GM13976 (cell line): ENCODE results near the gene HOXA1.

Experiments used
- DNase-seq: peaks from one replicate; pipeline ENCODE4 v3.0.0; 2012; ENCODE audit warnings: low spot score
- in situ Hi-C: fragments of 300-500 bp; cut with MboI; formaldehyde crosslinking; loops from one replicate; pipeline ENCODE4 v1.12.0; 2022; ENCODE audit warnings: low sequenced_read_pairs, mixed read lengths, inconsistent platforms; ENCODE audit not compliant: unreplicated experiment
- TF ChIP-seq, protein P1 (sequence below): IDR thresholded peaks from 2 replicates; pipeline ENCODE4 v1.5.1; 2012; ENCODE audit warnings: borderline replicate concordance, mild to moderate bottlenecking; ENCODE audit not compliant: insufficient read depth; ENCODE audit errors: extremely low read depth, missing control alignments, control extremely low read depth

The HOXA1 gene

DNA sequence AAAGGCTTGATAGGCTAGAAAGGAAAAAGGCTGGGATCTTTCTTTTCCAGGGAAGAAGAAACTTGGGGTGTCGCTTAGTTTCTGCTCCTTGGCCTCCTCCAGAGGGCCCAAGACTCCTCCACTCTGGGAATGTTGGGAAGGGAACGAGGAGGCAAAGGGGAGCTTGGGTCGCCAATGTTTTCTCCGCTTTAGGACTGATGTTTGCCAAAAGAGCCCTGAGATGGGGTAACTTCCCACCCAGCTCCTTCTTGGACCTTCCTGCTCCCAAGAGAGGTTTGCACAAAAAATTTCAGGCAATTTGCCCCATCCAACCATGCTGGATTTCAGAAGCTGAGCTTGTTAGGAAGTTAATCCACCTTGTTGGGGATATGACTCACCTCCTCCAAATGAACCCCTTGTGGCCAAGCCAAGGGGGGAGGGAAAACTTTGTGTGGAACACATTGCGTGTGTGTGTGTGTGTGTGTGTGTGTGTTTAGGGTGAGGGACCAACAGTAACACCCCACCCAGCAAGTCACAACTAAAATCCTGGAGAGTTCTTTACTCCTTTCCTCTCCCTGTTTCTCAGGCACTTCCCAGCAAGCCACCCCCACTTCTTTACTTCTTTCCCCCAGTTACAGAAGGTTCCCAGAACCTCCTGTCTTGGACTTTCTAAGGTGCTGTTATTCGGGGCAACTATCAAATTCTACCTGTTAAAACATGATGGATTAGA, 15.4 kb upstream of the HOXA1 start:
- in situ Hi-C loops, result no loop called here
- TF ChIP-seq, protein P1, sequence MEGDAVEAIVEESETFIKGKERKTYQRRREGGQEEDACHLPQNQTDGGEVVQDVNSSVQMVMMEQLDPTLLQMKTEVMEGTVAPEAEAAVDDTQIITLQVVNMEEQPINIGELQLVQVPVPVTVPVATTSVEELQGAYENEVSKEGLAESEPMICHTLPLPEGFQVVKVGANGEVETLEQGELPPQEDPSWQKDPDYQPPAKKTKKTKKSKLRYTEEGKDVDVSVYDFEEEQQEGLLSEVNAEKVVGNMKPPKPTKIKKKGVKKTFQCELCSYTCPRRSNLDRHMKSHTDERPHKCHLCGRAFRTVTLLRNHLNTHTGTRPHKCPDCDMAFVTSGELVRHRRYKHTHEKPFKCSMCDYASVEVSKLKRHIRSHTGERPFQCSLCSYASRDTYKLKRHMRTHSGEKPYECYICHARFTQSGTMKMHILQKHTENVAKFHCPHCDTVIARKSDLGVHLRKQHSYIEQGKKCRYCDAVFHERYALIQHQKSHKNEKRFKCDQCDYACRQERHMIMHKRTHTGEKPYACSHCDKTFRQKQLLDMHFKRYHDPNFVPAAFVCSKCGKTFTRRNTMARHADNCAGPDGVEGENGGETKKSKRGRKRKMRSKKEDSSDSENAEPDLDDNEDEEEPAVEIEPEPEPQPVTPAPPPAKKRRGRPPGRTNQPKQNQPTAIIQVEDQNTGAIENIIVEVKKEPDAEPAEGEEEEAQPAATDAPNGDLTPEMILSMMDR, result no peak
- DNase-seq, result no peak

DNA sequence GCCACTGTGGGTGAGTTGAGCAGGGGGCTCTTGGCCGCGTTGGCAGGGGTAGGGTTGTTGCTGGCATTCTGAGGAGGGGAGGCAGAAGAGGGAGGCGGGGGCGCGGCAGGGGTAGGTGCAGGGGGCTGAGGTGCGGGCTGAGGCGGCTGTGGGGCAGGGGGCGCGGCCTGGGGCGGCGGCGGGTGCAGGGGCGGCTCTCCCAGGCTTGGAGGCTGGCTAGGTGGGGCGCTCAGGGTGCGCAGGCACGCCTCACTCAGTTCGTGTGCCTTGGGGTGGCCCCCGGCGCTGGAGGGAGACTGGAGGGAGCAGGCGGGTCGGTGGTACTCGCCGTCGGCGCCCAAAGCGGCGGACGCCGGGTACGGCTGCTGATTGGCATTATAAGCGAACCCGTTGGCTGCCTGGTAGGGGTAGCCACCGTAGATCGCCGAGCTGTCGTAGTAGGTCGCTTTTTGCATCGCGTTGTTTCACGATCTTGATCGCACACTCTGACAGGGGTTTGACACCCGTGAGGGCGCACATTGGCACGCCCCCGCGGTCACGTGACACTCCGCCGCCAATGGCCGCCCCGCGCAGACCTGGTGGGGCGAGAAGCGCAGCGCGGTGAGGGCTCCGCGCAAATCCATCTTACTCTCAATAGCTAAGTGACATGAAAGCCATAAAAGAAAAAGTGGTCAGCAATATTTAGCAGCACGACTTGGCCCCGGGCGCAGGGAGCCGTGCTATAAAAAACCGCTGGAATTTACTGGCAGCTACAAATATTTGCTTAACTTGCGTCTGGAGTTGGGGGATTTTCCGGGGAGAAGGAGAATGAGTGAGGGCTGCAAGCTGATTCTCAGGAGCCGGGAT, 14.6 kb upstream of the HOXA1 start:
- in situ Hi-C loops, result no loop called here
- TF ChIP-seq, protein P1, result no peak
- no peak for DNase-seq

DNA sequence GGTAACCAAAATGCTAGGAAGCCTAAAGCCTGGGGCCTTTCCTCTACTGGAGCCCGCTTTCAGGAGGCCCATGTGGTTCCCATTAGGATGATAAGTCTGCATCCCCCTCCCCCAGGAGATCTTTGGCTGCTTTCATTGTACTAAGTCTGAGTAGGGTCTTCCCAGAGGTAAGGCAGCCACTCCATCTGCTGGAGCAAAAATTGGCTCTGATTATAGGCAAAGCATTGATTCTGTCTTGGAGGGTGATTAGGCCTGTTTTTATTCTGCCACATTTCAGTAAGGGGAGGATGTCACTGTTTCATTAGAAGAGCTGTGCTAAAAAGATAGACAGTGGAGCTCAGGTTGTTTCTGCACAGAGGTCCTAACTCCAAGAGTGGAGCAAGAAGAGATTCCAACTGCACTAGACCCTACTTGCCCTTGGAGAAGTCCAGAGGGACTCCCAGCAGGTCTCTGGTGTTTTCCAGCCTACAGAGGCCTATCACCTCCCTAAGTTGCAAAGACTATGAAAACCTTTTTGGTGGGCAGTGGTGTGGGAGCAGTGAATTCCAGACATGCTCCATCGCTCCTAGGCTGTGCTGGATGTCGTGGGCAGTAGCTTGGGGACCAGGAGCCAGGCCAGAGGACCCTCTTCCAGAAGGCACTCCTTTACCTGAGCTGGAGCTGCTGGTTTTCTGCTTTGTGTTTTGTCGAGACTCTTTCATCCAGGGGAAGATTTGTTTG, 13.8 kb upstream of the HOXA1 start:
- in situ Hi-C loops, result no loop called here
- no peak for DNase-seq
- TF ChIP-seq, protein P1, result no peak

GRCh38 chr7:27108390-27109127, 12.8 kb upstream of the HOXA1 start:
- in situ Hi-C loops, result no loop called here
- no peak for DNase-seq
- TF ChIP-seq, protein P1, result no peak

GRCh38 chr7:27107391-27108381, 11.9 kb upstream of the HOXA1 start:
- no peak for DNase-seq
- in situ Hi-C loops, result no loop called here
- TF ChIP-seq, protein P1, result no peak

- no peak for DNase-seq
- in situ Hi-C loops, result no loop called here
Observed at GRCh38 chr7:27106901-27107240, 11.1 kb upstream of the HOXA1 start.

More at GRCh38 chr7:27106901-27107240, 11.1 kb upstream of the HOXA1 start:
- TF ChIP-seq, protein P1, result no peak
